Nephron progenitor cell (in vitro differentiated cells): ENCODE results near the gene JMJD8.

Experiments
- DNase-seq: peaks from one replicate; pipeline ENCODE4 v3.0.0; 2021
- H3K27ac Mint-ChIP-seq: 2 replicates; pipeline ENCODE4 v1.8.0; 2021; ENCODE audit warnings: mild to moderate bottlenecking, moderate library complexity, mixed read lengths
- H3K27me3 Mint-ChIP-seq: 2 replicates; pipeline ENCODE4 v1.8.0; 2021; ENCODE audit warnings: mild to moderate bottlenecking, low read depth, mixed read lengths; ENCODE audit not compliant: poor library complexity
- H3K36me3 Mint-ChIP-seq: 2 replicates; pipeline ENCODE4 v1.8.0; 2021; ENCODE audit warnings: low read depth, mixed read lengths
- H3K4me1 Mint-ChIP-seq: 2 replicates; pipeline ENCODE4 v1.8.0; 2021; ENCODE audit warnings: mixed read lengths
- H3K4me3 Mint-ChIP-seq: 2 replicates; pipeline ENCODE4 v1.8.0; 2021; ENCODE audit warnings: mild to moderate bottlenecking, moderate library complexity, mixed read lengths
- H3K9me3 Mint-ChIP-seq: 2 replicates; pipeline ENCODE4 v1.8.0; 2021; ENCODE audit warnings: mild to moderate bottlenecking, moderate library complexity, mixed read lengths
- TF ChIP-seq, protein P1 (sequence below): fragments of 200-600 bp; sonication (generic); IDR thresholded peaks from 2 replicates; pipeline ENCODE4 v1.5.0; 2021; ENCODE audit warnings: antibody characterized with exemption

JMJD8 gene

DNA sequence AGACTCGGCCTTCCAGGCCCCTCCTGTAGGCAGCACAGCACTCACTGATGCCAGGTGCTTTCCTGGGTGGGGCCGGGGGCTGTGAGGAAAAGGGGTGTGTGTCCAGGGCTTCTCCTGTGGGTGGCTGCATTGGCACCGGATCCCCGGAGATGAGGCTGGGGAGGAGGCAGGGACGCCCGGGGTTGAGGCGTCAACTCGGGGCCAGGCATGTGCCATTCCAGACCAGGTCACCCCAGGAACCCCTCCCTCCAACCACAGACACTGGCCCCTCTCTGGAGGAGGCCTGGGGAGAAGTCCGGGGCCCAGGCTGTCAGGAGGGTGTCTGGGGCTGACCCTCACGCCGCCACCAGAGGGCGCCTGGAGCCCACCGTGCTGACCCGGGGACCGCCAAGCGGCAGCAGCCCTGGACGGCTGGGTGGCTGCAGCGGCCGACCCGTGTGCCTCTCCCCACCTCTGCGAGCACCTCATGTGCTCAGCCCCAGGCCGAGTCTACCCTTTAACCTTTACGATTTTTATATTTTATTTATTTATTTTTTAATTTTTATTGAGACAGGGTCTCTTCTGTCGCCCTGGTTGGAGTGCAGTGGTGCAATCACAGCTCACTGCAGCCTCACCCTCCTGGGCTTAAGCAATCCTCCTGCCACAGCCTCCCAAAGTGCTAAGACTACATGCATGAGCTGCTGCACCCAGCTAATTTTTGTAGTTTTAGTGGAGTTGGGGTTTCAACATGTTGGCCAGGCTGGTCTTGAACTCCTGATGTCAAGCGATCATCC lies 27.6 kb upstream of the JMJD8 start:
- Mint-ChIP-seq H3K36me3 (no peaks in the 10 kb centered on the region), H3K4me3 (no peak overlapping the region), H3K27me3 (peaks cover 65% of the 10 kb centered on the region), H3K9me3 (no peaks in the 10 kb centered on the region), H3K4me1 (peaks cover 17% of the 10 kb centered on the region), H3K27ac (no peak overlapping the region)
- TF ChIP-seq, protein P1, sequence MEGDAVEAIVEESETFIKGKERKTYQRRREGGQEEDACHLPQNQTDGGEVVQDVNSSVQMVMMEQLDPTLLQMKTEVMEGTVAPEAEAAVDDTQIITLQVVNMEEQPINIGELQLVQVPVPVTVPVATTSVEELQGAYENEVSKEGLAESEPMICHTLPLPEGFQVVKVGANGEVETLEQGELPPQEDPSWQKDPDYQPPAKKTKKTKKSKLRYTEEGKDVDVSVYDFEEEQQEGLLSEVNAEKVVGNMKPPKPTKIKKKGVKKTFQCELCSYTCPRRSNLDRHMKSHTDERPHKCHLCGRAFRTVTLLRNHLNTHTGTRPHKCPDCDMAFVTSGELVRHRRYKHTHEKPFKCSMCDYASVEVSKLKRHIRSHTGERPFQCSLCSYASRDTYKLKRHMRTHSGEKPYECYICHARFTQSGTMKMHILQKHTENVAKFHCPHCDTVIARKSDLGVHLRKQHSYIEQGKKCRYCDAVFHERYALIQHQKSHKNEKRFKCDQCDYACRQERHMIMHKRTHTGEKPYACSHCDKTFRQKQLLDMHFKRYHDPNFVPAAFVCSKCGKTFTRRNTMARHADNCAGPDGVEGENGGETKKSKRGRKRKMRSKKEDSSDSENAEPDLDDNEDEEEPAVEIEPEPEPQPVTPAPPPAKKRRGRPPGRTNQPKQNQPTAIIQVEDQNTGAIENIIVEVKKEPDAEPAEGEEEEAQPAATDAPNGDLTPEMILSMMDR, result peak; percentile 96
- peak; percentile 93 for DNase-seq

GRCh38 chr16:711084-711483 lies 26.9 kb upstream of the JMJD8 start:
- H3K4me3 Mint-ChIP-seq, result no peak overlapping the region
- no peaks in the 10 kb centered on the region for H3K9me3 Mint-ChIP-seq
- H3K27ac Mint-ChIP-seq, result no peak overlapping the region
- TF ChIP-seq, protein P1, result no peak
- H3K4me1 Mint-ChIP-seq, result peaks cover 11% of the 10 kb centered on the region
- DNase-seq, result no peak
- peaks cover 68% of the 10 kb centered on the region for H3K27me3 Mint-ChIP-seq
- no peaks in the 10 kb centered on the region for H3K36me3 Mint-ChIP-seq

GRCh38 chr16:710500-711075 lies 26.5 kb upstream of the JMJD8 start:
- H3K9me3 Mint-ChIP-seq, result no peaks in the 10 kb centered on the region
- H3K36me3 Mint-ChIP-seq, result no peaks in the 10 kb centered on the region
- H3K4me3 Mint-ChIP-seq, result no peak overlapping the region
- no peak for DNase-seq
- TF ChIP-seq, protein P1, result no peak
- H3K4me1 Mint-ChIP-seq, result peaks cover 9% of the 10 kb centered on the region
- peaks cover 69% of the 10 kb centered on the region for H3K27me3 Mint-ChIP-seq
- no peak overlapping the region for H3K27ac Mint-ChIP-seq

GRCh38 chr16:709566-710499 lies 25.7 kb upstream of the JMJD8 start:
- Mint-ChIP-seq H3K27ac (no peak overlapping the region), H3K27me3 (peaks cover 71% of the 10 kb centered on the region)
- DNase-seq, result peak; percentile 80

GRCh38 chr16:708959-709358 lies 24.8 kb upstream of the JMJD8 start:
- Mint-ChIP-seq H3K9me3 (no peaks in the 10 kb centered on the region), H3K36me3 (no peaks in the 10 kb centered on the region), H3K27me3 (peaks cover 78% of the 10 kb centered on the region), H3K4me1 (peaks cover 9% of the 10 kb centered on the region), H3K27ac (no peak overlapping the region), H3K4me3 (no peak overlapping the region)
- DNase-seq, result no peak
- TF ChIP-seq, protein P1, result no peak

More at GRCh38 chr16:709566-710499, 25.7 kb upstream of the JMJD8 start:
- no peaks in the 10 kb centered on the region for H3K36me3 Mint-ChIP-seq
- TF ChIP-seq, protein P1, result no peak
- H3K4me1 Mint-ChIP-seq, result peaks cover 9% of the 10 kb centered on the region
- H3K9me3 Mint-ChIP-seq, result no peaks in the 10 kb centered on the region
- H3K4me3 Mint-ChIP-seq, result no peak overlapping the region
